ENCODE measurements around the gene LMO1. TPM values are rescaled to one million over a fixed set of nuclear protein-coding genes. Genes with fewer than 3 reads are reported as not detected.
A peak's percentile ranks its signal among the peaks of the same experiment; 100 is the strongest.

Gene LMO1
- polyA plus RNA-seq, 1 donor (not counting 4 experiments of a cell fraction or from before 2014, with no cell fraction given): 0.08 TPM

DNA sequence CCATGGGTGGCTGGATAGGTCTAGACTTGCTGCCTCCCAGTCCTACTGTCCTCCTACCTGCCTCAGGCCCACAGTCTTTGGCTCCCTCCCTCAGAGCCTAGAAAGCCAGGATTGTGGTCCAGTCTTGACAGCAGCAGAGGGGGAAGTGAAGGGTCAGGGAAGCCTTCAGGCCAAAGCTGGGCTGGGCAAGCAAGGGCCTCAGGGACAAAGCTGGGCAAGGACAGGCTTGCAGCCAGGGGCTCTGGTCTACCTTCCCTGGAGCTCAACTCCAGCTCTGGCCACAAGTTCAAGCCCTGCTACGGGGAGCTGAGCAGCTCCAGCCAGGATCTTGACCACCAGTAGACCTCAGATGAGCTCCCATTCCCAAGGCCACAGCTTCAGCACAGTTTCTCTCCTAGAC is 14.9 kb downstream of the LMO1 start:
- Histone ChIP-seq H2AFZ (ENCODE audit: control insufficient read depth, low read length) (no peak overlapping the region), H3K4me3 (ENCODE audit: control insufficient read depth in 2 of 3, extremely low read depth in 1 of 3, insufficient read depth in 2 of 3, low read depth in 1 of 3, low read length in 3 of 3) (no peak overlapping the region), H3K9ac (ENCODE audit: control insufficient read depth, extremely low read depth, insufficient read depth, low read length) (no peak overlapping the region), H3K4me1 (ENCODE audit: control insufficient read depth, extremely low read depth, insufficient read depth, low read length) (peaks cover 25% of the 10 kb centered on the region), H3K36me3 (ENCODE audit: control insufficient read depth in 2 of 2, extremely low read depth in 1 of 2, insufficient read depth in 2 of 2, low read length in 2 of 2) (no peaks in the 10 kb centered on the region), H3K27ac (ENCODE audit: control insufficient read depth, insufficient read depth, low read length) (no peak overlapping the region), H3K9me1 (ENCODE audit: control insufficient read depth, extremely low read depth, insufficient read depth, low read length) (no peaks in the 10 kb centered on the region), H3K4me2 (ENCODE audit: control insufficient read depth, extremely low read depth, insufficient read depth, low read depth, low read length) (no peak overlapping the region), H3K27me3 (ENCODE audit: control insufficient read depth, extremely low read depth, insufficient read depth, low read length) (peaks cover 4% of the 10 kb centered on the region), H3K79me2 (ENCODE audit: control insufficient read depth, insufficient read depth, low read length) (no peaks in the 10 kb centered on the region), H4K20me1 (ENCODE audit: control insufficient read depth, extremely low read depth, insufficient read depth, low read length) (no peaks in the 10 kb centered on the region), H3K9me3 (ENCODE audit: control insufficient read depth, low read depth, low read length) (no peaks in the 10 kb centered on the region)
- DNase-seq (ENCODE audit: low read depth, low spot score) (no peak), FAIRE-seq (no peak)
- dilution Hi-C loops (cut with MboI; ENCODE audit: extremely low pct_ligation_motif_present, low sequenced_read_pairs): no loop called here
- TF ChIP-seq, protein P1, sequence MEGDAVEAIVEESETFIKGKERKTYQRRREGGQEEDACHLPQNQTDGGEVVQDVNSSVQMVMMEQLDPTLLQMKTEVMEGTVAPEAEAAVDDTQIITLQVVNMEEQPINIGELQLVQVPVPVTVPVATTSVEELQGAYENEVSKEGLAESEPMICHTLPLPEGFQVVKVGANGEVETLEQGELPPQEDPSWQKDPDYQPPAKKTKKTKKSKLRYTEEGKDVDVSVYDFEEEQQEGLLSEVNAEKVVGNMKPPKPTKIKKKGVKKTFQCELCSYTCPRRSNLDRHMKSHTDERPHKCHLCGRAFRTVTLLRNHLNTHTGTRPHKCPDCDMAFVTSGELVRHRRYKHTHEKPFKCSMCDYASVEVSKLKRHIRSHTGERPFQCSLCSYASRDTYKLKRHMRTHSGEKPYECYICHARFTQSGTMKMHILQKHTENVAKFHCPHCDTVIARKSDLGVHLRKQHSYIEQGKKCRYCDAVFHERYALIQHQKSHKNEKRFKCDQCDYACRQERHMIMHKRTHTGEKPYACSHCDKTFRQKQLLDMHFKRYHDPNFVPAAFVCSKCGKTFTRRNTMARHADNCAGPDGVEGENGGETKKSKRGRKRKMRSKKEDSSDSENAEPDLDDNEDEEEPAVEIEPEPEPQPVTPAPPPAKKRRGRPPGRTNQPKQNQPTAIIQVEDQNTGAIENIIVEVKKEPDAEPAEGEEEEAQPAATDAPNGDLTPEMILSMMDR (optimal IDR thresholded peaks at IDR 0.05 in 1 of 3, IDR thresholded peaks at IDR 0.05 in 1 of 3, conservative IDR thresholded peaks at IDR 0.05 in 1 of 3; ENCODE audit: extremely low read depth in 1 of 3, insufficient read depth in 2 of 3, low read length in 3 of 3): no peak

DNA sequence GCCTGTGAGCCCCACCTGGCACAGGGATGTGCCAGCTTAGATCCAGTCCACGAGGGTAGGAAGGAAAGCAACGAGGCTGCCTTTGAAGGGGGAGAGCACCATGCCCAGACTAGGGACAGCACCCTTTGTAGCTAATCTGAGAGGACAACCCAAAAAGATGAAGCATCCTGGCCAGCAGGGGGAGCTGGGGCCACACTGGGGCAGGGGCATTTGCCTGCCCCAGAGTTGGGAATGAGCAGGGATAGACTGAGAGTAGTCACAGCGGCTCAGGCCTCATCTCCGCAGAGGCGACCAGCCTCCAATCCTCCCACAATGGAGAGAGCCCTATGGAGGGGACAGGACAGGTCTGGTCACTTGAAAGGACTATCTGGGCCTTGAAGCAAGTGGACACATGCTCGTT is 16.4 kb downstream of the LMO1 start:
- dilution Hi-C loops (cut with MboI; ENCODE audit: extremely low pct_ligation_motif_present, low sequenced_read_pairs): no loop called here
- FAIRE-seq (no peak), DNase-seq (ENCODE audit: low read depth, low spot score) (no peak)
- Histone ChIP-seq H3K79me2 (ENCODE audit: control insufficient read depth, insufficient read depth, low read length) (no peaks in the 10 kb centered on the region), H3K9me1 (ENCODE audit: control insufficient read depth, extremely low read depth, insufficient read depth, low read length) (no peaks in the 10 kb centered on the region), H3K27me3 (ENCODE audit: control insufficient read depth, extremely low read depth, insufficient read depth, low read length) (peaks cover 8% of the 10 kb centered on the region), H3K4me1 (ENCODE audit: control insufficient read depth, extremely low read depth, insufficient read depth, low read length) (peaks cover 15% of the 10 kb centered on the region), H3K4me3 (ENCODE audit: control insufficient read depth in 2 of 3, extremely low read depth in 1 of 3, insufficient read depth in 2 of 3, low read depth in 1 of 3, low read length in 3 of 3) (no peak overlapping the region), H3K4me2 (ENCODE audit: control insufficient read depth, extremely low read depth, insufficient read depth, low read depth, low read length) (no peak overlapping the region), H3K27ac (ENCODE audit: control insufficient read depth, insufficient read depth, low read length) (no peak overlapping the region), H3K36me3 (ENCODE audit: control insufficient read depth in 2 of 2, extremely low read depth in 1 of 2, insufficient read depth in 2 of 2, low read length in 2 of 2) (no peaks in the 10 kb centered on the region), H4K20me1 (ENCODE audit: control insufficient read depth, extremely low read depth, insufficient read depth, low read length) (no peaks in the 10 kb centered on the region), H3K9ac (ENCODE audit: control insufficient read depth, extremely low read depth, insufficient read depth, low read length) (no peak overlapping the region), H3K9me3 (ENCODE audit: control insufficient read depth, low read depth, low read length) (no peaks in the 10 kb centered on the region), H2AFZ (ENCODE audit: control insufficient read depth, low read length) (no peak overlapping the region)
- TF ChIP-seq EZH2 (IDR thresholded peaks at IDR 0.05; ENCODE audit: low read length): no peak
- TF ChIP-seq, protein P1 (optimal IDR thresholded peaks at IDR 0.05 in 1 of 3, IDR thresholded peaks at IDR 0.05 in 1 of 3, conservative IDR thresholded peaks at IDR 0.05 in 1 of 3; ENCODE audit: extremely low read depth in 1 of 3, insufficient read depth in 2 of 3, low read length in 3 of 3): peak; percentile 73 to 93 (median 91)

All from keratinocyte (primary cell).